ENCODE results near the gene MSRB1.
A peak's percentile ranks its signal among the peaks of the same experiment; 100 is the strongest.
"Not testable (repeated sequence)": the region's sequence is repeated elsewhere in the genome, so short reads cannot be mapped to it uniquely, and the experiment has no call there.

MSRB1 gene

DNA sequence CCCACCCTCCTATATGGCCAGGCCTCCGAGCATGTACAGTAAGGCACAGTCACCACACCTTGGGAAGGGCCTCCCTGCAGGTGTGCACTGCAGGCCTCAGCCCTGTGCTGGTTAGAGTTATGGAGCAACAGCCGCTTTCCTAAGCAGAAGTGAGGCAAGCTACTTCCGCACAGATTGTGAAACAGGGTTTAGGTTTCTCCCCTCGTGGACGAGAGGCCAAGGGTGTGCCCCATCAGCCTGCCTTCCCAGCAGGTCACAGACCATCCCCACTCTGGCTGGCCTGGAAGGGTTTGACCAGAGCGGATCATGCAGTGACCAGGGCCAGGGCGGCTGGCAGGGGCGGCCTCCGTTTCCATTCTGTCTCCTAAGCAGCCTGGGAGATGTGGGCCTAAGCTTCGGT lies 4.7 kb downstream of the MSRB1 start:
- no peak for DNase-seq

DNA sequence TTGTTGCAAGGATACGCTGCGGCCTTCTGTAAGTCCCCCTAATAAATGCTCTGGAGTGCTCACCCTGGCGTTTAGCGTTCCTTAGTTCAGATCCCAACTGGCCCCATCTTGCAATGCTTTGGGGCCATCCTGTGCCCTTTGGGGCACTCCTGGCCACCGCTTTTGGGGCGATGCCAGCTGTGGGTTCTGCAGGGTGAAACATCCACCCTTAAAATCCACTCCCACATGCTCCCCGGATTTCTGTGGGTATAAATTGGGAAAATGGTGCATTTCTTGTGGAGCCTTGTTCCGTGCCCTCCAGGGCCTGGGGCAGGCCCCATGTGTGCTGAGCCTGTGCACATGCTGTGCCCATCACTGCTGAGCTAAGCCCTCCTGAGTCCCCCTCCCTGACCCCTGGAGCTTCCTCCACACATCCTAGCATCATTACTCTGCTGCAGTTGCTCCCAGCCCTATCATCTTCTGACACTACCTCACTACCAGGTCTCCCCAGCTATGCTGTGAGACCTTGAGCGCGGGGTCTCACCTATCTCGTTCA lies 6.0 kb downstream of the MSRB1 start:
- no peak for DNase-seq

DNA sequence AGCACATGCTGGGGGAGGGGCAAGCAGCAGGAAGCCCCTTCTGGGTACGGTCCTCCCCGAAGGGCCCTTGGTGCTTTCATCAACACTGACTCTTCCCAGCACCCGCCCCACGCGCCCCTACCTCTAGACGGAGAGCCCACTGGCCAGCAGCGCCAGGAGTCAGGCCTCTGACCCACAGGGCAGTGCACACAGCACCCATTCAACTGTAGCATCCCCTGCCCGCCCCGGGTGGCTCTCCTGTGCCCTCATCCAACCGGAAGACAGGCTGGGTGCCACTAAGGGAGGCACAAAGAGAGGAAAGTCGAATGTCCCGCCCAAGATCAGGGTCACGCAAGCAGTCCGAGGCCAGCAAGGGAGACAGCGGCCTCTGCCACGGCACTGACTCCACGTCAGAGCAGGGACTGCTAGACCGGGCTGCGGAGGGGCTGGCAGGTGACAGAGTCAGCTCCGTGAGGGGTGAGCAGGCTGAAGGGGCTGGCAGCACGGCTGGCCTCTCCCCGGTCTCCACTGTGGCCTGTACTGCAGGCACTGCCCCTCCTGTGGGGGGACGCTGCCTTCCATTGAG lies 9.8 kb downstream of the MSRB1 start:
- no peak for DNase-seq

DNA sequence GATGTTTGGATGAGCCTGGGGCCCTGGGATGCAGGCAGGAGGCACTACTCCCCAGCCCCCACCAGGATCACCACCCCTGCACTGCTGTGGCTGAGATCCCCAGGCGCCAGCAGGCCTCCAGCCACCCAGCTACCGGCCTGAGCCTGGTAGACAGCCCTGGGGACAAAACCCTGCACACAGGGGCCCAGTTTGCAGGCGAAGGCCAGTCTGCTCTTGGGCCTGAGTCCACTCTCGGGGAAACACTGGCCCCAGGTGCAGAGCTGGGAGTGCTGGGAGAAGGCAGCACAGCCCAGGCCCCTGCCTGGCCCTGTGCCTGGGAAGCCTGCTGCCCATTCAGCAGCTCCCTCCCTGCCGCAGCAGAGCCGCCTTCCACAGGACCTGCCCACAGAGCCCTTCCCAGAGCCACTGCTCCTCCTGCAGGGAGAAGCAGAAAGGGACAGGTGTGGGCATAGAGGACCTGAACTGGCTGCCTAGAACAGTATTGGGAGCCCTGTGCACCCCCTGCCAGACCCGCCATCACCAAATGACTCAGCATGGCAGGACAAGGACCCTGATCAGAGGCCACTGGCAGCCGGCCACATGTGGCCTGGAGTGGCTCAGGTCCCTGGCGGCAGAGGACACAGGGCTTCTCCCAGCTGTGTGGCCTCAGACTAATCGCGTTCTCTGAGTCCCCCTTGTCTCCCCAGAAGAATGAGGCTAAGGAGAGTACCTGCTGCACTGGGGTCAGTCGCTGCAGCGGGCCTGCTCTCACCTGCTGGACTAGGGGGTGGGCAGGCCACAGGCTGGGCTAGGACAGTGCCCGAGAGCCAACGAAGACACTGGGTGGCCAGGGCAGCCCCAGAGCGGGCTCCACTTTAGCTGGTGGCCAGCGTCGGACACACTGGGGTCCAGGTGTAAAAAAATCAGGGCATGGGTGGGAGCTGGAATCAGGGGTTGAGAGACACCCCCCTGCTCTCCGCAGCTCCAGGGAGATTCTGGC lies 10.7 kb downstream of the MSRB1 start:
- DNase-seq: no peak

DNA sequence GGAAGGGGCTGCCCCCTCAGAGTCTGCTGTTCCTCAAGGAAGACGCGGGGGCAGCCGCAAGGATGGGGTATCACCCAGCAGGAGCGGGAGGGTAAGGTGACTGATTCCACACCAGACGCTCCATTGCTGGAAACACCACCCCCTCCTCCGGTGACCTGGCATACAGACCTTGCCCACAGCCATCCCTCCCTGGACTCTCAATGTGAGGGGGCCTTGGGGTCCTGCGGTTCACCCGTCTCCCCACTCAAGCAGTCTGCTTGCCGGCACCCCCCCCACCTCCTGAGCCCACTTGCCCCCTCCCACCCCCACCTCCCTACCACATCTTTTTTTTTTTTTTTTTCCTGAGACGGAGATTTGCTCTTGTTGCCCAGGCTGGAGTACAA lies 12.7 kb downstream of the MSRB1 start:
- no peak for DNase-seq

DNA sequence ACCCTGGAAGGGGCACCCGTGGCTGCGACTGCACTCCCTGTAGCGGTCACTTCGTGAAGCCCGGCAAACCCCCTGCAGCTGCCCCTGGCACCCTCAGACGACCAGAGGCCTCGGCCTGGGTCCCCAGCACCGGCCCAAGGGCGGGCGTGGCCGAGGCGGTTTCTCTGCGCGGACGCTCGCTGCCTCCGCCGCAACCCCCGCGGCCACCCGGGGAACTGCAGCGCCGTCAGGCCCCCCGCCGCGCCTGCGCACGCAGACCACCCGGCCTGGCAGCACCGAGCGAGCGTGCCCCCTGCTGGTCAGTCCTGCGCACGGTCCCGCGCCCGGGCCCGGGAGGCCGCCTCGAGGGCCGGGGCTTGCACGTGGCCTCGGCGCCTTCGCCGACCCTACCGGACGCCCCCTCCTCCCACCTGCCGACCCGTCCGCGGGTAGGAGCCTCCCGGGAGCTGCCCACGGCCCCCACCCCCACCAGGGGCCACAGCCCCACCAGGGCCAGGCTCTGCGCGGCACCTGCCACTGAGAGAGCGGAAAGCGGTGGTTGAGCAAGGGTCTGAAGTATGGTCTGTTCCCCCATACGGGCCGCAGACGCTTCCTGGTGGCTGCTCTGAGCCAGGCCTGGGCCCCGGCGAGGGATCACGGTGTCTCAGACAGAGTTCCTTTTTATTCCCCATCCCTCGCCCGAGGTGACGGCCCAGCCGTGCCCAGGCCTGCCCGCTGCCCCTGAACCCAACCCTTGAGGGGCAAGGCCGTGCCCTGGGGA lies 13.2 kb downstream of the MSRB1 start:
- peak; percentile 92 for DNase-seq

DNA sequence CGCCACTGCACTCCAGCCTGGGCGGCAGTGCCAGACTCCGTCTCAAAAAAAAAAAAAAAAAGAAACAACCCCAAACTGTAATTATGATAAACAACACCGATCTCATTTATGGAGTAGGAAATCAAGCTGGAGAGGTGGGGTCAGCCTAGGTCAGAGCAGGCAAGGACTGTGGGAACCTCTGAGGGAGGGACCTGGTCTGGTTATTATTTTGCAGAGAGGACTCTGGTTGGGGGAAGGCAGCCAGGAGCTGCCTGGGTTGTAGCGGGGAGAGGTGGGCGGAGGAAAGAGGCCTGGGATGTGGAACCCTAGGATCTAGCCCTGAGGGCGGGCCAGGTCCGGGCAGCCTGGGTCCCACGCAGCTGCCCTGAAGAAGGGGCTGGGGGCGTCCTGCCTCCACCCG lies 13.9 kb downstream of the MSRB1 start:
- no peak for DNase-seq

DNA sequence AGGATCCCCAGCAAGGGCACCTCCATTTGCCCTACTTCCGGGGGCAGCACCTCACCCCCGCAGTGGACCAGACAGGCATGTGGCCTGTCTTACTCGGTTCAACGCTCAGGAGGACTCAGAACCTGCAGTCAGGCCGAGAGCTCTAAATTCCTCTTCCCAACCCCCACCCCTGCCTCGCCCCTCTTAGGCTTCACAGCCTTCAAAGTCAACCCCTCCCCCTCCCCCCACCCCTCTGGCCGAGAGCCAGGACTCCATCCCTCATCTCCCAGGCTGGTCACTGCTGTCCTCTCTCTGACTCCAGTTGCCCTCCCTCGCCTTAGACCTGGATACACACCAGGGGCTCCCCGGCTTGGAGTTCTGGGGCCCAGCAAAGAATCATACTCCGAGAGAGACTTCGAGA lies 16.7 kb downstream of the MSRB1 start:
- no peak for DNase-seq

DNA sequence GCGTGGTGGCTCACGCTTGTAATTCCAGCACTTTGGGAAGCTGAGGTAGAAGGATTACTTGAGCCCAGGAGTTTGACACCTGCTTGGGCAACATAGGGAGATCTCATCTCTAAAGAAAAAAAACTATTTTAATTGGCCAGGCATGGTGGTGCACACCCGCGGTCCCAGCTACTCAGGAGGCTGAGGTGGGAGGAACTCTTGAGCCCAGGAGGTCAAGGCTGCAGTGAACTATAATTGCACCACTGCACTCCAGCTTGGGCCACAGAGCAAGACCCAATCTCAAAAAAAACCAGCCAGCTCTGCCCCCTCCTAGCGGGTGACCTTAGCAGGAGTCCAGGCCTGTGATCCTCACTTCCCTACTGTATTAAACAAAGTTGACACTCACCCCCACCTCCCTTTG lies 18.9 kb downstream of the MSRB1 start:
- DNase-seq: no peak

DNA sequence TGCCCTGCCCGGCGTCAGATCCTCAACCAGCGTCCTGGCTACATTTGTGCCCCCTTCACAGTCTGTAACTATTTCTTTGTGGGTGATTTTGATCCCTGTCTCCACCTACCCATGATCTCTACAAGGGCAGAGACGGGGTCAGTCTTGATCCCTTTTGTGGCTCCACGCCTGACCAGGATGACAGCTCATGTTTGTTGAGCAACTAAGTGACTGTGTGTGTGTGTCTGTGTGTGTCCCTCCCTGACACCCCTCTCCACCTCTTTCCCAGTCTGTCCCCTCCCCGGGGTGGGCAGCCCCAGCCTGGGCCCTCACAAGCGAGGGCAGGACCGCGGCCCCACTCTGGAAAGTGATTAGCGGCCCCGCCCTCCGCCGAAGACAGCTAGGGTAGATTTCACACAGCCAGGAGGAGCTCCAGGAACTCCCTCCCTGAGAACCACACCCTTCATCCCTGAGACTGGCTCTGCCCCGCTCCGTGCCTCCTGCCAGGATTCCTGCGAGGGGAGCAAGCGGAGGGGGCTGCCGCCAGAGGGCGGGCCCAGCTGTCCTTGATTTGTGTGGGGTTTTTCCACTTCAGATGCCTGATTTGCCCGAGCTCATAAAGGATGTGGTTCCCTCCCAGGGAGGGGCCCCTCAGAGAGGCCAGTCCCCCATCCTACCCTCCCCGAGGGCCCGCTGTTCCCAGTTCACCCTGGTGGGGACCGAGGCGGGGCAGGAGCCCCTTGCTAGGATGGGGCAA lies 19.5 kb downstream of the MSRB1 start:
- DNase-seq: peak; percentile 22

DNA sequence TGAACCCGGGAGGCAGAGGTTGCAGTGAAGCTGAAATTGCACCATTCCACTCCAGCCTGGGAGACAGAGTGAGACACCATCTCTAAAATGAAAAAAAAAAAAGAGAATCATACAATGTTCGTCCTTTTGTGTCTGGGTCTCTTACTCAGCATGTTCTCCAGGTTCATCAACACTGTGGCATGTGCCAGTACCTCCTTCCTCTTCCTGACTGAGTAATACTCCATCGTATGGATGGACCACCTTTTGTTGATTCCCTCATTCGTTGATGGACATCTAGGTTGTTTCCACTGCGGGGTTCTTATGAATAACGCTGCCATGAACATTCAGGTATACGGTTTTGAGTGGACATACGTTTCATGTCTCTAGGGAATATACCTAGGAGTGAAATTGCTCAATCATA lies 20.6 kb downstream of the MSRB1 start:
- no peak for DNase-seq

DNA sequence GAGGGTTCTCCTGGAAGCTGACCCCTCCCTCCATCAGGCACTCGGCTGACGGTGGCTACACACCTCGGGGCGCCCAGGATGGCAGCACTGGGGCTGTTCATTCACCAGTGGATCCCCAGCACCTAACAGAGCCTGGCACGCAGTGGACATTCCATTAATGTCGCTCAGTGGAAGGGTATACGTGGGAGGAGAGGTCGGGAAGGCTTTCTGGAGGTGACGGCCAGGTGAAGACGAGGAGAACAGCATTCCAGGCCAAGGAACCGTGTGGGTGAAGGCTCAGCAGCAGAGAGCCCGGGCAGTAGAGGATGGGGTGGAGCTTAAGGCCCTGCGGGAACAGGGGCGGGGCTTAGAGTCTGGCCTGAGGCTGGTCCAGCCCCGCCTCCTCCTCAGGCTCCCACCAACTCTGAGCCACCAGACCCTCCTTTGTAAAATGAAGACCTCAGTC lies 22.2 kb downstream of the MSRB1 start:
- DNase-seq: no peak

DNA sequence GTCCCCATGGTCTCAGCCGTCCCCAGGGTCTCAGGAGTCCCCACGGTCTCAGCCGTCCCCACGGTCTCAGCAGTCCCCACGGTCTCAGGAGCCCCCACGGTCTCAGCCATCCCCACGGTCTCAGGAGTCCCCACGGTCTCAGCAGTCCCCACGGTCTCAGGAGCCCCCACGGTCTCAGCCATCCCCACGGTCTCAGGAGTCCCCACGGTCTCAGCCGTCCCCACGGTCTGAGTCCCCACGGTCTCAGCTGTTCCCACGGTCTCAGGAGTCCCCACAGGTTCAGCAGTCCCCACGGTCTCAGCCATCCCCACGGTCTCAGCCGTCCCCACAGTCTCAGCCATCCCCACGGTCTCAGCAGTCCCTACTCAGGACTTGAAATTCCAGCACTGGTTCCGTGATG lies 22.9 kb downstream of the MSRB1 start:
- DNase-seq: not testable (repeated sequence)

DNA sequence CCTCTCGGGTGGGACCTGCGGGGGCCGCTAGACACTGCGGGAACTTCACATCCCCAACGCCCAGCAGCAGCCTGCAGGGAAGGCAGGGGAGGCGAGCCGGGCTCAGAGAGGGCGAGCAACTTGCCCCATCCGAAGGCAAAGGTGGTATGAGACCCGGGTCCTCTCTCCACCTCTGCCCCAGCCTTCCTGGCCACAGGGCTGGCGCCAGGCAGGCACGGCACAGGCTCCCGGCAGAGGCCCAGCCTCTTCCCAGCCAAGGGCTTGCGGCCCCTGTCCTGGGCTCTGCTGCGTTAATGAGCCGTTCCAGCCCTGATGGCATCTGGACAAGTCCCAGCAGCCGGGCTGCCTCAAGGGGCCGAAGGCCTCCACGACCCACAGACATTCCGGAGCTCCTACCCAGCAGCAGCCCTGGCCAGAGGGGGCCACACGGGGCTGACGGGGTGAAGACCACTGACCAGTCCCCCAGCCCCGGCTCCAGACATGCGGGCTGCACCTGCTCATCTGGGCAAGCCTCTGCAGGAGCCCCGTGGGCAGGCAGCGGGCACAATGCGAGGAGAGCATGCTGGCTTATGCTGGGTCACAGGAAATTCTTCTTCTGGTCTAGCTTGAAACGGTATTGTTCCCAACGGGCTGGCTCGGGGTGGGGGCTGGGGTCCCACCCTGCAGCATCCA lies 23.5 kb downstream of the MSRB1 start:
- DNase-seq: no peak

DNA sequence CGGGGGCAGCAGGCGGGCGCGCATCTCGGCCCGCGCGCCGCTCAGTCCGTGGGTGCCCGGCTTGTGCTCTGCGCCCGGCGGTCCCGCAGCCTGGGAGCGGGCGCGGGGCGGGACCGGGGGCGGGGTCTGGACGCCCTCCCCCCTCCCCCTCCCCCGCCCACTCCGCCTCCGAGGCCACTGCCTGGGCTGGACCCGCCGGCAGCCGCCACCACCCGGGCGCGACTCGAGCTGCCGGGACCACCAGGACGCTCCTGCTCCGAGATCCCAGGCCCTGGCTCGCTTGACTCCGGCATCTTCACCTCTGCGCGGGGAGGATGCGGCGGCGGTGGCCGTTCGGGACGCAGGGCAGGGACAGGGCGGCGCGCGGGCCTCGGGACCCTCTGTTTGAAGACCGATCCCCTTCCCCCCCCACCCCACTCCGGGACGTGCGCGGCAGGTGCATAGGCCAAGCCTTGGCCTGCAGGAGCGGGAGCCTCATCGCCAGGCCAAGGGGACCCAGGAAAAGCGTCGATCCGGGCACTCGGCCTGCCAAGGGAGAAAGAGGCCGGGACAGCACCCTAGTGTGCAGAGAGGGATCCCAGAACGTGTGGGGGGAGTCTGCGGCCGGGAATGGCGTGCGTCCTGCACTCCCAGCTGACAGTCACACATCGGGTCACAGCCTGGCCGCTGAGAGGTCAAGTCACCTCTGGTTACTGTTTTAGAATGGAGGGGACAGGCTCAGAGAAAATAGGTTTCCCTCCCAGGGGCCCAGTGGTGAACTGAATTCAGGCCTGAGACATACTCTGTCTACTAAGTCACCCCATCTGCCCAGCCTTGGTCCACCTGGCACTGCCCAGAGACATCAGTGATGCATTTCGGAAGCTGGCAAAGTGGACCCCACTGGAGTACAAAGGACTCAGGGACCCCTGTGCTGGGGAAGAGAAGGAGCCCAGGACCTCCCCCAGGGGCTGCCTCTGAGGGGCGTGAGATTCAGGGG lies 24.4 kb downstream of the MSRB1 start, which contains the start of gene HS3ST6:
TSS of gene HS3ST6 (minus strand) at position 65 of the 976 bp plus-strand sequence. CDS start 92 bp downstream, outside the sequence.
- DNase-seq: no peak

DNA sequence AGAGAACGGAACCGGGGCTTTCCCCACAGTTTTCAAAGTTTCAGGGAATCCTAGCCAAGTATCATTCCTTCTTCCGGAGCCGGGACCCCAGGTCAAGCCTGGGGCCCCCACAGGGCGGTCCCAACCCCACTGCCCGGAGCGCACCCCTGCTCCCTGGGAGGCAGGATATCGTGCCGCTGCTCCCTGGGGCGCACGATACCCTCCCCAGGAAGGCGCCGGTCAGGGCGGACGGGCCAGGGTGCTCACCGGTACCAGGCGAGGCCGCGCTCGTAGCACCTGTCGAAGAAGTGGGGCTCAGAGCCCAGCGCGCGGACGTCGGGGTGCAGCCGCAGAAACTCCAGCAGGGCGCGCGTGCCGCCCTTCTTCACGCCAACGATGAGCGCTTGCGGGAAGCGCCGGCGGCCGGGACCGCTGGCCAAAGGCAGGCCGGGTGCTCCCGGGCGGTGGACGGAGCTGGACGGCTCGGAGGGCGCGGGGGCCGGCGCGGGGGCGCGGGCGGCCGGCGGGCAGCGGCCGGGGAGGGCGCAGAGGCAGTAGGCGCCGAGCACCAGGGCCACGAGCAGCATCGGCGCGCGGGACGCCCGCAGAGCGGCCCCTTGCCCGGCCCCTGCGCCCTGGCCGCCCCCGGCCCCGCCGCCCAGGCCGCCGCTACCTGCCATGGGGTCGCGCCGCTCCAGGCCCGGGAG lies 25.2 kb downstream of the MSRB1 start:
- DNase-seq: no peak

DNA sequence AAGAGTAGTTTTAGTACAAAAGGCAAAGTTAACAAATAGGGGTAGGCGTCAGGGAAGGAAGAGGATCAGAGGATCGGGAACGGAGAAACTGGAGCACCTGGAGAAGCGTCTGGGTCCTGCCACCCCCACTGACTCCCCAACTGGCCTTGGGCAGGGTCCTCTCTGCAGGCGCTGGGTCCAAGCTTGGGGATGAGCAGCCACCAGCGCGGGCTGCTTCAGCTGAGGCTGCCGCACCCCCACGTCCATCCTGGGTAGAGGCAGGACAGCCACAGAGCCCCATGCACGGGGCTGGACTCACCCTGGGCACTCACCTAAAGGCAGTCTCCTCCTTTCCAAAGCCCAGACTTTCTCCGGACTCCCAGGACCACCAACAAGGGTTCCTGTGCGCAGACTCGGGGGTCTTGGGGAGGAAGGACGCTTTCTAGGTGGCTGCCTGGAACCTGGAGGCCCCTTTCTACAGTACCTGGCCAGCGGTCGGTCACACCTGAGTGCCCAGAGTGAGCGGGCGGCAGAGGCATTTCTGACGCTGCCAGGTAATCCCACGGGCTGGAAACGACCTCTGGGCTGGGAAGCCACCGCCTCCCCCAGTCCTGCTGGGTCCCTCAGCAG lies 25.8 kb downstream of the MSRB1 start:
- no peak for DNase-seq

DNA sequence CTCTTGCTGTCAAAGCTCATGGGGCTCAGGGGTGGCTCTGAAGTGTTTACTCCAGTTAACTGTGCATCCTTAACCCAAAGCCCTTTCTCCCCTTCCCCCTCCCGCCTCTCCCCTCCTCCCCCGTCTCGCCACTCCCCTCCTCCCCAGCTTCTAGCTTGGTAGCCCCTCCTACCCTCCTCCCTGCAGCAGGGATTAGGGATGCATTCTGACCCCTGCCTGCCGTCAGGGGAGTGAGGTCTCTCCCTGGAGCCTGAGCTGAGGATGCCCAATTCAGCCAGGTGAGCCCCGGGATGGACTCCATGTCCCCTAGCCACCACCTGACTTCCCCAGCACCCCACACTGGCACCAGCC lies 26.4 kb downstream of the MSRB1 start:
- no peak for DNase-seq

DNA sequence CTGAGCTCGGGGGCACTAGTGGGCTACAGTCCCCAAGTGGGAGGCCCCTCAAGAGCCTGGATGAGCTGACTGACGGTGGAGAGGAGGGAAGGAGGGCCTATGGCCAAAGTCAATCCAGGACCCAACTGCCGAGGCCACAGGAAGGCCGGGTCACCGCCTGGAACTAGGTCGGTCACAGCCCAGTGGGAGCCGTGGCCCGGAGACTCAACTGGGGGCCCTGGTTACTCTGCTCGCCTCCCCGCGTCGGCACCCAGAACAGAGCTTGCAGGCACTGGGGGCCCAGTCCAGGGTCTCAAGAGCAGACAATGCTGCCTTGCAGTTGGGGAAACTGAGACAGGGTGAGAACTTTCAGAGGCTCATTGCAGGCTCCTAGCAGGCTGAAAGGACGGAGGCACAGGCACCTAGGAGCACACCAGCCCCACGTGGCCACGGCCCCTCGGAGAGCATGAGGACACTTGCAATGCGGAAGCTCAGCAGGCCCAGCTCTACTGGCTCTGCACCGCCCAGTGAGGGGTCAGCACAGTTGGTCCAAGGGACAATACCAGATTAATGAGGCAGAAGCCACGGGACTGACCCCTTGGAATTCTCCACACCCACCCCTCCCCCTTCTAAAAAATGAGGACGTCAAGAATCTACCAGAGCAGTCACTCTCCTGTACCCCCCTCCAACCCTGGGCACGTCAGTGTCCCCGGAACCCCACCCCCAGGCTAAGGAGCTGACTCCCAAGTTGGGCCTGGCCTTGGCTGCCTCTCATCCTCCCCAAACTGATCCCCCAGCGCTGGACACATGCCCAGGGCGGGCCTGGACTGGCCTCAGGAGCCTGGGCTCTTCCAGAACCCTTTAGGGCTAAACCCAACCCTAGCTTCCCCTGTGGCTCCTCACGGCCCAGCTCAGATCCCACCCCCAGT lies 27.0 kb downstream of the MSRB1 start:
- DNase-seq: no peak

Data from CD4-positive, alpha-beta T cell treated with Interleukin-12 subunit alpha and Interleukin-12 subunit beta, for 1 hour (primary cell).